ENCODE data around the gene GNAQ. TPM values are rescaled to one million over a fixed set of nuclear protein-coding genes. Genes with fewer than 3 reads are reported as not detected.

The GNAQ gene
- total and polyA plus RNA-seq, 4 donors: 24.6 to 86.2 (median 51.4) TPM

GRCh38 chr9:77753180-77753579 lies 278.4 kb downstream of the GNAQ start:
- ATAC-seq (ENCODE audit: insufficient read depth, low FRiP score): no peak
- DNase-seq: no peak
- H3K36me3 ChIP-seq (ENCODE audit: control insufficient read depth in 4 of 4, insufficient read depth in 4 of 4, low read length in 4 of 4): peaks cover 0 to 8% (median 2%) of the 10 kb centered on the region in 4 donors
- H3K27ac ChIP-seq (ENCODE audit: low read depth in 1 of 2, low read length in 1 of 2): no peak overlapping the region
- 86 to 94% methylated on average over 9 of the region's 9 CpGs for WGBS, 2 donors
- peaks cover 0 to 19% (median 7%) of the 10 kb centered on the region in 5 donors for H3K4me1 ChIP-seq (ENCODE audit: control insufficient read depth in 5 of 5, insufficient read depth in 5 of 5, low read length in 5 of 5)
- no peaks in the 10 kb centered on the region for H3K27me3 ChIP-seq (ENCODE audit: control insufficient read depth in 3 of 3, insufficient read depth in 3 of 3, low read length in 2 of 3)
- TF ChIP-seq, protein P1, sequence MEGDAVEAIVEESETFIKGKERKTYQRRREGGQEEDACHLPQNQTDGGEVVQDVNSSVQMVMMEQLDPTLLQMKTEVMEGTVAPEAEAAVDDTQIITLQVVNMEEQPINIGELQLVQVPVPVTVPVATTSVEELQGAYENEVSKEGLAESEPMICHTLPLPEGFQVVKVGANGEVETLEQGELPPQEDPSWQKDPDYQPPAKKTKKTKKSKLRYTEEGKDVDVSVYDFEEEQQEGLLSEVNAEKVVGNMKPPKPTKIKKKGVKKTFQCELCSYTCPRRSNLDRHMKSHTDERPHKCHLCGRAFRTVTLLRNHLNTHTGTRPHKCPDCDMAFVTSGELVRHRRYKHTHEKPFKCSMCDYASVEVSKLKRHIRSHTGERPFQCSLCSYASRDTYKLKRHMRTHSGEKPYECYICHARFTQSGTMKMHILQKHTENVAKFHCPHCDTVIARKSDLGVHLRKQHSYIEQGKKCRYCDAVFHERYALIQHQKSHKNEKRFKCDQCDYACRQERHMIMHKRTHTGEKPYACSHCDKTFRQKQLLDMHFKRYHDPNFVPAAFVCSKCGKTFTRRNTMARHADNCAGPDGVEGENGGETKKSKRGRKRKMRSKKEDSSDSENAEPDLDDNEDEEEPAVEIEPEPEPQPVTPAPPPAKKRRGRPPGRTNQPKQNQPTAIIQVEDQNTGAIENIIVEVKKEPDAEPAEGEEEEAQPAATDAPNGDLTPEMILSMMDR (IDR thresholded peaks at IDR 0.05; ENCODE audit: control extremely low read depth, extremely low read depth): no peak
- H3K4me3 ChIP-seq: no peak overlapping the region
- no peak overlapping the region for H3K9ac ChIP-seq (ENCODE audit: insufficient read depth in 1 of 2, low read length in 2 of 2)
- no peaks in the 10 kb centered on the region for H3K9me3 ChIP-seq (ENCODE audit: control insufficient read depth in 4 of 4, insufficient read depth in 3 of 4, low read length in 3 of 4)

- H3K27me3 ChIP-seq (ENCODE audit: control insufficient read depth in 3 of 3, insufficient read depth in 3 of 3, low read length in 2 of 3): no peaks in the 10 kb centered on the region
- H3K9ac ChIP-seq (ENCODE audit: insufficient read depth in 1 of 2, low read length in 2 of 2): no peak overlapping the region
- no peaks in the 10 kb centered on the region for H3K9me3 ChIP-seq (ENCODE audit: control insufficient read depth in 4 of 4, insufficient read depth in 3 of 4, low read length in 3 of 4)
- ATAC-seq (ENCODE audit: insufficient read depth, low FRiP score) (no peak), DNase-seq (peak; percentile 47 to 87 (median 81))
- 49 to 54% methylated on average over 1 of the region's 1 CpG for WGBS, 2 donors
- H3K27ac ChIP-seq (ENCODE audit: low read depth in 1 of 2, low read length in 1 of 2): no peak overlapping the region
- TF ChIP-seq, protein P1 (IDR thresholded peaks at IDR 0.05; ENCODE audit: control extremely low read depth, extremely low read depth): no peak
- H3K4me3 ChIP-seq: no peak overlapping the region
- H3K36me3 ChIP-seq (ENCODE audit: control insufficient read depth in 4 of 4, insufficient read depth in 4 of 4, low read length in 4 of 4): peaks cover 0 to 8% (median 2%) of the 10 kb centered on the region in 4 donors
- peaks cover 0 to 19% (median 7%) of the 10 kb centered on the region in 5 donors for H3K4me1 ChIP-seq (ENCODE audit: control insufficient read depth in 5 of 5, insufficient read depth in 5 of 5, low read length in 5 of 5)
These were observed 279.1 kb downstream of the GNAQ start for GRCh38 chr9:77752554-77752953.

GRCh38 chr9:77751341-77752091 lies 280.1 kb downstream of the GNAQ start:
- no peak for ATAC-seq (ENCODE audit: insufficient read depth, low FRiP score)
- peaks cover 0 to 19% (median 7%) of the 10 kb centered on the region in 5 donors for H3K4me1 ChIP-seq (ENCODE audit: control insufficient read depth in 5 of 5, insufficient read depth in 5 of 5, low read length in 5 of 5)
- no peaks in the 10 kb centered on the region for H3K9me3 ChIP-seq (ENCODE audit: control insufficient read depth in 4 of 4, insufficient read depth in 3 of 4, low read length in 3 of 4)
- H3K36me3 ChIP-seq (ENCODE audit: control insufficient read depth in 4 of 4, insufficient read depth in 4 of 4, low read length in 4 of 4): peaks cover 0 to 4% (median 2%) of the 10 kb centered on the region in 4 donors
- WGBS, 2 donors: 37 to 40% methylated on average over 8 of the region's 8 CpGs
- H3K9ac ChIP-seq (ENCODE audit: insufficient read depth in 1 of 2, low read length in 2 of 2): peak overlapping the region in 1 of 2 donors; percentile 60
- no peaks in the 10 kb centered on the region for H3K27me3 ChIP-seq (ENCODE audit: control insufficient read depth in 3 of 3, insufficient read depth in 3 of 3, low read length in 2 of 3)
- H3K4me3 ChIP-seq: no peak overlapping the region
- peak; percentile 55 to 90 (median 88) for DNase-seq
- TF ChIP-seq, protein P1 (IDR thresholded peaks at IDR 0.05; ENCODE audit: control extremely low read depth, extremely low read depth): peak; percentile 40
- H3K27ac ChIP-seq (ENCODE audit: low read depth in 1 of 2, low read length in 1 of 2): no peak overlapping the region
